ENCODE results near the gene DHDDS.

DNA sequence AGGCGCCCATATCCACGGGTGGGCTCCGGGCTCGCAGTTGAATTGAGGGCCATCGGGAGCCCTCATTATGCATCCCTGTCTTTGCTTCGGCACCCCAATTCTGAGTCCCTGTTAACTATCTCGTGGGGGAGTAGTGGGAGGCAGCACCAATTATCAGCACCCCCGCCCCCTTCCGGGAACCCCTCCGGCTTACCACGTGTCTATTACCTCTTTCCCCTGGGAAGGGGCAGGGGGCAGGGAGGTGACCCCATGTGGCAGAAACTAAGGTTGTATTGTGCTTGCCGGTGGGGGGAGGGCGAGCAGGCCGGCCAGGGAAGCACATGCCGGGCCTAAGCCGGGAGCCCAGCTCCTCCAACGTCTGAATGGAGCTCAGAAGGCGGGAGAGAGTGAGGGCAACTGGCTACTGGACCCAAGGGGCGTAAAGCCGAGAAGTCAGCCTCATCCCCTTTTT is 20.5 kb upstream of the DHDDS start:
- no peak for TF ChIP-seq ELF4 (IDR thresholded peaks at IDR 0.05)
- TF ChIP-seq HDGF (IDR thresholded peaks at IDR 0.05; ENCODE audit: borderline replicate concordance), result no peak
- no peak for TF ChIP-seq FOXM1 (IDR thresholded peaks at IDR 0.05; ENCODE audit: borderline replicate concordance)
- no peak for TF ChIP-seq ZNF384 (IDR thresholded peaks at IDR 0.05)
- TF ChIP-seq SP1 (IDR thresholded peaks at IDR 0.05), result no peak
- no peak for TF ChIP-seq BHLHE40 (IDR thresholded peaks at IDR 0.05; ENCODE audit: borderline replicate concordance)
- TF ChIP-seq TARDBP (IDR thresholded peaks at IDR 0.05), result no peak
- no peak for TF ChIP-seq PKNOX1 (IDR thresholded peaks at IDR 0.05)

Measured in HEK293T (cell line).